Measurements from ENCODE around the gene PRR5L. TPM values are rescaled to one million over a fixed set of nuclear protein-coding genes. Genes with fewer than 3 reads are reported as not detected.
"Not testable (repeated sequence)": the region's sequence is repeated elsewhere in the genome, so short reads cannot be mapped to it uniquely, and the experiment has no call there.

Gene PRR5L
- total and polyA plus RNA-seq, 4 experiments from 2014 or later = 10.1 to 62.7 (median 39.7) TPM

GRCh38 chr11:36507824-36508489 is 211.9 kb downstream of the PRR5L start:
- DNase-seq = no peak
- peaks cover 4% of the 10 kb centered on the region for H3K36me3 ChIP-seq (ENCODE audit: insufficient read depth, low read length)
- peaks cover 37% of the 10 kb centered on the region for H3K4me1 ChIP-seq (ENCODE audit: insufficient read depth, low read length)
- H3K27me3 ChIP-seq (ENCODE audit: insufficient read depth, low read length) = no peaks in the 10 kb centered on the region
- intact Hi-C loops (cut with micrococcal nuclease) = loop anchor here (2.0 kb wide), 1 partner anchor 15 kb away; no protein-coding TSS in a partner anchor
- Mint-ChIP-seq H3K9me3 (peaks cover 0 to 1% (median 0%) of the 10 kb centered on the region in 8 donors), H3K4me1 (peaks cover 36 to 54% (median 42%) of the 10 kb centered on the region in 4 donors), H3K27ac (peak overlapping the region; percentile 11 to 98 (median 70)), H3K4me3 (peak overlapping the region; percentile 94 to 99 (median 98)), H3K36me3 (peaks cover 6 to 18% of the 10 kb centered on the region in 2 donors), H3K27me3 (peaks cover 0 to 2% of the 10 kb centered on the region in 2 donors)
- no peak overlapping the region for H3K4me3 ChIP-seq (ENCODE audit: low read length in 2 of 2)
- peak overlapping the region; percentile 78 for H3K27ac ChIP-seq (ENCODE audit: low read depth, low read length)
- CTCF ChIA-PET (ENCODE audit: partially characterized antibody) = interaction anchor here (0.8 to 3.2 kb wide), 7 partner anchors 11 to 218 kb away, joined by 3 to 26 read pairs (median 7); partner anchors contain the start of gene COMMD9
- POLR2A ChIA-PET (ENCODE audit: partially characterized antibody) = interaction anchor here (1.0 to 1.2 kb wide), 2 partner anchors 127 to 215 kb away, joined by 3 read pairs; no protein-coding TSS in a partner anchor
- no peaks in the 10 kb centered on the region for H3K9me3 ChIP-seq (ENCODE audit: control insufficient read depth in 1 of 2, low read length in 2 of 2)

- H3K27ac ChIP-seq (ENCODE audit: low read depth, low read length) = peak overlapping the region; percentile 78
- no peaks in the 10 kb centered on the region for H3K27me3 ChIP-seq (ENCODE audit: insufficient read depth, low read length)
- peak overlapping the region; percentile 94 to 99 (median 98) for H3K4me3 Mint-ChIP-seq
- H3K27me3 Mint-ChIP-seq = peaks cover 0 to 4% of the 10 kb centered on the region in 2 donors
- H3K27ac Mint-ChIP-seq = peak overlapping the region; percentile 93 to 98 (median 96)
- no peaks in the 10 kb centered on the region for H3K36me3 ChIP-seq (ENCODE audit: insufficient read depth, low read length)
- ChIA-PET CTCF (ENCODE audit: partially characterized antibody) (interaction anchor here (0.7 to 3.2 kb wide), 11 partner anchors 11 to 1439 kb away, joined by 3 to 26 read pairs (median 5); partner anchors contain the start of gene COMMD9), POLR2A (ENCODE audit: partially characterized antibody) (interaction anchor here (0.8 to 1.8 kb wide), 6 partner anchors 16 to 219 kb away, joined by 3 to 4 read pairs (median 3); no protein-coding TSS in a partner anchor)
- intact Hi-C loops (cut with micrococcal nuclease) = loop anchor here (2.0 kb wide), 1 partner anchor 16 kb away; no protein-coding TSS in a partner anchor
- peak overlapping the region; percentile 63 to 96 for H3K4me3 ChIP-seq (ENCODE audit: low read length in 2 of 2)
- H3K4me1 Mint-ChIP-seq = peaks cover 34 to 54% (median 40%) of the 10 kb centered on the region in 4 donors
- peaks cover 0 to 1% (median 0%) of the 10 kb centered on the region in 8 donors for H3K9me3 Mint-ChIP-seq
- peaks cover 6 to 18% of the 10 kb centered on the region in 2 donors for H3K36me3 Mint-ChIP-seq
- DNase-seq = no peak
- no peaks in the 10 kb centered on the region for H3K9me3 ChIP-seq (ENCODE audit: control insufficient read depth in 1 of 2, low read length in 2 of 2)
- H3K4me1 ChIP-seq (ENCODE audit: insufficient read depth, low read length) = peaks cover 37% of the 10 kb centered on the region
Measured at GRCh38 chr11:36508743-36509142, 212.7 kb downstream of the PRR5L start.

GRCh38 chr11:36509201-36509639 is 213.1 kb downstream of the PRR5L start:
- H3K9me3 Mint-ChIP-seq = peaks cover 0 to 1% (median 0%) of the 10 kb centered on the region in 8 donors
- H3K4me1 Mint-ChIP-seq = peaks cover 32 to 50% (median 38%) of the 10 kb centered on the region in 4 donors
- H3K4me3 Mint-ChIP-seq = peak overlapping the region; percentile 94 to 99 (median 98)
- H3K4me3 ChIP-seq (ENCODE audit: low read length in 2 of 2) = peak overlapping the region; percentile 63 to 96
- CTCF ChIA-PET (ENCODE audit: partially characterized antibody) = interaction anchor here (0.7 to 3.2 kb wide), 12 partner anchors 12 to 1439 kb away, joined by 3 to 26 read pairs (median 5); partner anchors contain the start of gene COMMD9
- POLR2A ChIA-PET (ENCODE audit: partially characterized antibody) = interaction anchor here (0.6 to 1.8 kb wide), 8 partner anchors 16 to 222 kb away, joined by 3 to 4 read pairs (median 3); no protein-coding TSS in a partner anchor
- peaks cover 0 to 4% of the 10 kb centered on the region in 2 donors for H3K27me3 Mint-ChIP-seq
- H3K9me3 ChIP-seq (ENCODE audit: control insufficient read depth in 1 of 2, low read length in 2 of 2) = no peaks in the 10 kb centered on the region
- H3K27ac ChIP-seq (ENCODE audit: low read depth, low read length) = peak overlapping the region; percentile 78
- no peaks in the 10 kb centered on the region for H3K27me3 ChIP-seq (ENCODE audit: insufficient read depth, low read length)
- H3K36me3 ChIP-seq (ENCODE audit: insufficient read depth, low read length) = no peaks in the 10 kb centered on the region
- H3K4me1 ChIP-seq (ENCODE audit: insufficient read depth, low read length) = peaks cover 37% of the 10 kb centered on the region
- peak; percentile 14 to 68 (median 19) for DNase-seq
- intact Hi-C loops (cut with micrococcal nuclease) = loop anchor here (2.0 kb wide), 1 partner anchor 16 kb away; no protein-coding TSS in a partner anchor
- peak overlapping the region; percentile 93 to 98 (median 96) for H3K27ac Mint-ChIP-seq
- peaks cover 3 to 17% of the 10 kb centered on the region in 2 donors for H3K36me3 Mint-ChIP-seq

DNA sequence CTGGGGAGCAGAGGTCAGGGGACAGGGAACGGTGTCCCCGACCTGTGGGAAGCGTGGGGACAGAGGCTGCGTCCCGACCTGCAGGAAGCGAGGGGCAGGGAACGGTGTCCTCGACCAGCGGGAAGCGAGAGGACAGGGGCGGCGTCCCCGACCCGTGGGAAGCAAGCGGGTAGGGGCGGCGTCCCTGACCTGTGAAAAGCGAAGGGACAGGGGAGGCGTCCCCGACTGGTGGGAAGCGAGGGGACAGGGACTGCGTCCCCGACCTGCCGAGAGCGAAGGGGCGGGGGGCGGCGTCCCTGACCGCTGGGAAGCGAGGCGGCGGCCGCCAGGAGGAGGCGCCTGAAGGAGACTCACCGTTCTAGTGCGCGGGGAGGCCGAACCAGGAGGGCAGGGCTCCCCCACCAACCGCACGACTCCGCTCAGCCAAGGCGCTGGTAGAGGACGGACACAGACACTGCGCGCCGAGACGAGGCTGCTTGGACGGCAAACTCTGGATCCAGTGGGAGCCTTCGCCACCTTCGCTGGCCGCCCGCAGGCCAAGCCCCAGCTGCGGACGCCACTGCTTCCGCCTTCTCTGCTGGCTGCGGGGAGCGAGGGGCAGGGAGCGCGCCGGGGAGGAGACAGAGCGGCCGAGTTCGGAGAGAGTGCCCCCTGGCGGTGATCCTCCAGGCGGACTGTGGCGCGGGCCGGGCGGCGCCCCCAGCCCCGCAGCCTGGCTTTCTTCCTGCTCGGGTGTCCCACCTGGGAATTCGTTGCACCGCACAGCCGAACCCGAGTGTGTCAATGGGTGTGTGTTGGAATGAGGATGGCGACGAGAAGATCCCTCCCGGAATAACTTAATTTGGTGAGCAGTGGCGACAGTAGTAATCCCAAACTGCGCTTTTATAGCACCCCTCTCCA is 213.9 kb downstream of the PRR5L start, which contains the start of gene TRAF6:
Gene TRAF6 (minus strand): TSS at position 579 of the 900 bp plus-strand sequence. CDS start 8,757 bp downstream, outside the sequence.
- DNase-seq = peak; percentile 82 to 88 (median 86)
- H3K27ac ChIP-seq (ENCODE audit: low read depth, low read length) = peak within 1 kb of the TSS; percentile 78
- no peaks in the 10 kb centered on the region for H3K9me3 ChIP-seq (ENCODE audit: control insufficient read depth in 1 of 2, low read length in 2 of 2)
- peaks cover 34% of the 10 kb centered on the region for H3K4me1 ChIP-seq (ENCODE audit: insufficient read depth, low read length)
- H3K9me3 Mint-ChIP-seq = peaks cover 0 to 1% (median 0%) of the 10 kb centered on the region in 8 donors
- peak within 1 kb of the TSS; percentile 63 to 96 for H3K4me3 ChIP-seq (ENCODE audit: low read length in 2 of 2)
- peaks cover 0 to 13% of the 10 kb centered on the region in 2 donors for H3K36me3 Mint-ChIP-seq
- H3K36me3 ChIP-seq (ENCODE audit: insufficient read depth, low read length) = no peaks in the 10 kb centered on the region
- POLR2A ChIA-PET (ENCODE audit: partially characterized antibody) = interaction anchor here (0.6 to 1.8 kb wide), 8 partner anchors 10 to 222 kb away, joined by 3 to 9 read pairs (median 3); partner anchors contain the start of gene COMMD9
- CTCF ChIA-PET (ENCODE audit: partially characterized antibody) = interaction anchor here (0.7 to 3.2 kb wide), 21 partner anchors 9 to 221 kb away, joined by 3 to 26 read pairs (median 4); partner anchors contain the start of gene COMMD9
- H3K4me3 Mint-ChIP-seq = peak within 1 kb of the TSS; percentile 94 to 99 (median 98)
- peaks cover 4% of the 10 kb centered on the region for H3K27me3 ChIP-seq (ENCODE audit: insufficient read depth, low read length)
- peaks cover 0 to 4% of the 10 kb centered on the region in 2 donors for H3K27me3 Mint-ChIP-seq
- H3K4me1 Mint-ChIP-seq = peaks cover 27 to 44% (median 31%) of the 10 kb centered on the region in 4 donors
- H3K27ac Mint-ChIP-seq = peak within 1 kb of the TSS; percentile 93 to 98 (median 96)
- intact Hi-C loops (cut with micrococcal nuclease) = loop anchor here (1.0 to 2.0 kb wide), 3 partner anchors 17 to 847 kb away; partner anchors contain the start of genes COMMD9 and TRIM44

DNA sequence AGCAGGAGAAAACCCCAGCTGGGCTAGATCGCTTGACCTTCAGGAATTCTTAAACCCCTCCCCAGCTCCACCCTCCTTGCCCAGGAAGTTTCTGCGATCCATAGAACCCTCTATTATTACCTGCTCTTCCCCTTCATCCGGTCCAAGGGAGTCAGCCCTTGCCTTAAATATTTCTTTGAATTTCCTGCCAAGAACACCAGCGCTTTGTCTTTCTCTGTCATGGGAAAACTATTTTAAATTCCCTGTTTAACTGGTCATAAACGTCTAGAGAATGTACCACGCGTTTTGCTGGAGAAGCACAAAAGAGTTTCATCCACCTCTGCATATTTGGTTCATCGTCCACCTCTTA is 214.5 kb downstream of the PRR5L start:
- peak overlapping the region; percentile 63 to 96 for H3K4me3 ChIP-seq (ENCODE audit: low read length in 2 of 2)
- H3K27ac ChIP-seq (ENCODE audit: low read depth, low read length) = peak overlapping the region; percentile 78
- no peaks in the 10 kb centered on the region for H3K9me3 ChIP-seq (ENCODE audit: control insufficient read depth in 1 of 2, low read length in 2 of 2)
- peaks cover 23 to 38% (median 27%) of the 10 kb centered on the region in 4 donors for H3K4me1 Mint-ChIP-seq
- peak overlapping the region; percentile 94 to 99 (median 98) for H3K4me3 Mint-ChIP-seq
- H3K4me1 ChIP-seq (ENCODE audit: insufficient read depth, low read length) = peaks cover 29% of the 10 kb centered on the region
- H3K36me3 Mint-ChIP-seq = peaks cover 0 to 9% of the 10 kb centered on the region in 2 donors
- no peak for DNase-seq
- peaks cover 0 to 6% of the 10 kb centered on the region in 2 donors for H3K27me3 Mint-ChIP-seq
- no peaks in the 10 kb centered on the region for H3K36me3 ChIP-seq (ENCODE audit: insufficient read depth, low read length)
- peak overlapping the region; percentile 80 to 98 (median 96) for H3K27ac Mint-ChIP-seq
- intact Hi-C loops (cut with micrococcal nuclease) = loop anchor here (1.0 to 2.0 kb wide), 2 partner anchors 221 to 848 kb away; partner anchors contain the start of genes COMMD9 and TRIM44
- ChIA-PET POLR2A (ENCODE audit: partially characterized antibody) (interaction anchor here (0.6 to 1.8 kb wide), 5 partner anchors 10 to 221 kb away, joined by 3 to 9 read pairs (median 3); partner anchors contain the start of gene COMMD9), CTCF (ENCODE audit: partially characterized antibody) (interaction anchor here (1.0 to 3.2 kb wide), 17 partner anchors 9 to 222 kb away, joined by 3 to 26 read pairs (median 5); partner anchors contain the start of gene COMMD9)
- peaks cover 0 to 1% (median 0%) of the 10 kb centered on the region in 8 donors for H3K9me3 Mint-ChIP-seq
- H3K27me3 ChIP-seq (ENCODE audit: insufficient read depth, low read length) = peaks cover 5% of the 10 kb centered on the region

- POLR2A ChIA-PET (ENCODE audit: partially characterized antibody) = interaction anchor here (0.6 to 1.4 kb wide), 2 partner anchors 11 to 222 kb away, joined by 3 to 9 read pairs; partner anchors contain the start of gene COMMD9
- Histone ChIP-seq H3K4me3 (ENCODE audit: low read length in 2 of 2) (peak overlapping the region in 1 of 2 donors; percentile 63), H3K4me1 (ENCODE audit: insufficient read depth, low read length) (peaks cover 25% of the 10 kb centered on the region)
- not testable (repeated sequence) for H3K27me3 ChIP-seq (ENCODE audit: insufficient read depth, low read length); H3K27ac ChIP-seq (ENCODE audit: low read depth, low read length); H3K36me3 ChIP-seq (ENCODE audit: insufficient read depth, low read length); DNase-seq; H3K27me3 Mint-ChIP-seq; H3K9me3 Mint-ChIP-seq; H3K36me3 Mint-ChIP-seq; H3K9me3 ChIP-seq (ENCODE audit: control insufficient read depth in 1 of 2, low read length in 2 of 2)
- Mint-ChIP-seq H3K4me1 (peaks cover 20 to 33% (median 22%) of the 10 kb centered on the region in 4 donors), H3K4me3 (peak overlapping the region; percentile 94 to 99 (median 98)), H3K27ac (peak overlapping the region in 4 of 7 donors; percentile 74 to 96 (median 86))
- CTCF ChIA-PET (ENCODE audit: partially characterized antibody) = interaction anchor here (1.0 to 3.2 kb wide), 15 partner anchors 10 to 219 kb away, joined by 3 to 26 read pairs (median 5); no protein-coding TSS in a partner anchor
- intact Hi-C loops (cut with micrococcal nuclease) = loop anchor here (2.0 kb wide), 1 partner anchor 848 kb away; the partner anchor contains the start of gene TRIM44
Measured at GRCh38 chr11:36511062-36511461, 215.0 kb downstream of the PRR5L start.

Data from CD4-positive, alpha-beta memory T cell (primary cell).